GM18868 (cell line): ENCODE results near the gene FGFBP1.
"Not testable (repeated sequence)": the region's sequence is repeated elsewhere in the genome, so short reads cannot be mapped to it uniquely, and the experiment has no call there.

Experiments
- ATAC-seq: cut with Tn5 transposase; IDR thresholded peaks from one replicate; pipeline ENCODE4 v1.9.1; 2021; ENCODE audit warnings: mild to moderate bottlenecking, moderate library complexity; ENCODE audit not compliant: unreplicated experiment

FGFBP1 gene

GRCh38 chr4:15947684-15948083 is 9.1 kb upstream of the FGFBP1 start:
- no peak for ATAC-seq

DNA sequence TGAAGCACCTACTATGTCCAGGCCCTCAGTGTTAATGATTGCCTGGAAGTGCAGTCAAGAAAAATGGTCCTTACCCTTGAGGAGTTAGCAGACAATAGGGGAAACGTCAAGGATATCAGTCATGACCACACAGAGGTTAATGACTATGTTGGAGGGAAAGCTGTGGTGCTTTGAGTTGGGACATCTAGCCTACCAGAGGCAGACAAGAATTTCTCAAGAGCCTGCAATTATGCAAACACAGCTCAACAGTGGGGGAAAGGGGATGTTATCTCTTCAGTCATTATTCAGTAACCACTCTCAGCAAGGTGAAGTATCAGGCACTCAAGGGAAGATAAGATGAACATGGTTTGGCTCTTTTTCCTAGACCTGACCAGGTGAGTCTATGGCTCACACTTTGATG is 7.0 kb upstream of the FGFBP1 start:
- ATAC-seq: no peak

DNA sequence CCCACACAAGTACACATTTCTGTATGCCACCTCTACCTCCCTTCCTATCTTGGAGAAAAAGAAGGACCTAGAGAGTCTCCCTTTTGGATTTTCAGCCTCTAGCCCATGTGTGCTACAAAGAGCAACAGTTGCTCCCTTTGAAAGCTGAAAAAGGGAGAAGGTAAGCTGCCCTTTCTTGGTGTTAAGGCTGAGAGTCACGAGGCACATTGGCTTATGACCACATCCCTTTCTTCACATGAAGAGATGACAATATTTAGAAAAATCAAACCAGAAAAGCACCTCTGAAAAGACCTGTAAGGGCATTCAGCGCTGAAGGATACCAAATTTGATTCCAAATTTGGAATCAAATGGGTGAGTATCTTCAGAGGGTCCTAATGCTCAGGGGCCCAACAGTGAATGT is 6.4 kb upstream of the FGFBP1 start:
- ATAC-seq: no peak

DNA sequence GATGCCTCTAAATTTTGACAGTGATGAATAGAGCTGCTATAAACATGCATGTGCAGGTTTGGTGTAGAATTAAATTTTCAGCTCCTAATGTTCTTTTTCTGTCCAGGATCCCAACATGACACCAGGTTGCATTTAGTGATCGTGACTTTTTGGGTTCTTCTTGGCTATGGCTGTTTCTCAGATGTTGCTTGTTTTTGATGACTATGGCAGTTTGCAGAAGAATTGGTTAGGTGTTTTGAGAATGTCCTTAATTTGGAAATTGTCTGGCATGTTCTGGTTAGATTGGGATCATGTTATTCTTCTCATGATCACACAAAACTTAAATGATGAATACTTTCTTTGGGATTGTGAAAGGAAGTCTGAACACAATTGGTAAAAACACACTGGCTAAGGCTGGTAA is 3.7 kb upstream of the FGFBP1 start:
- ATAC-seq: no peak

DNA sequence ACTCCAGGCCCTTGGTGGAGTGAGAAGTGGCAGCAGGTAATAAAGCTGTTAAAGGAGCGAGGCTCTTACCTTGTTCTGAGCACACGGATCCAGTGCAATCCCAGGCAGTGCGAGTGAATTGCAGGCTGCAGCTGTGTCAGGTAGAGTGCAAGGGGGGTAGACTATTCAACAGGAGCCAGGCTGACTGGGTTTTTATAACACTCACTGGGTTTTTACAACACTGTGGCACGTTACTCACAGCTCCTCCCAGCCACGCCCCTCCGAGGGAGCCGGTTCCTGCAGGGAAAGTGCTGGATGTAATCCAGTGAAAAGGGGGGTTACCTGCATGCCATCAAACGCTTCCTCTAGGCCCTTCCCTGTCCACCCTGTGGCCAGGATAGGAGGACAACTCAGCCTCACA is 358 bp downstream of the FGFBP1 start:
- no peak for ATAC-seq

DNA sequence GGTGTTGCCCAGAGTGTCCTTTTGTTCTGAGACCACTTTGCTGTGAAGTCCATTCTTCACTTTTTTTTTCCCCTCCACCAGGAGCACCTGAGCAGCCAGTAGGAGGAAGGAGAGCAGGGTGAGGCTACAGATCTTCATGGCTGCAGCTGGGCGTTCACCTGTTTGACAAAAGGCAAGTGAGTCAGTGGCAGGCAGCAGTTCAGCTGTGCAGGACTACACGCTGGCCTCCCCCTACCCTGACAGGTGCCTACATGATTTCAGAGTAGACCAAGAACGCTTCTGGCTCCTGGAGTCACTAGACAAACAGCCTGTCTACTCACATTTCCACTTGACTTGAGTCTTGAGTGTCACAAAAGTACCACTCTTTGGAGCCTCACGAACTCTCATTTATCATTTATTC is 2.0 kb downstream of the FGFBP1 start:
- no peak for ATAC-seq

- no peak for ATAC-seq
Measured at GRCh38 chr4:15935504-15936402, 2.8 kb downstream of the FGFBP1 start.

DNA sequence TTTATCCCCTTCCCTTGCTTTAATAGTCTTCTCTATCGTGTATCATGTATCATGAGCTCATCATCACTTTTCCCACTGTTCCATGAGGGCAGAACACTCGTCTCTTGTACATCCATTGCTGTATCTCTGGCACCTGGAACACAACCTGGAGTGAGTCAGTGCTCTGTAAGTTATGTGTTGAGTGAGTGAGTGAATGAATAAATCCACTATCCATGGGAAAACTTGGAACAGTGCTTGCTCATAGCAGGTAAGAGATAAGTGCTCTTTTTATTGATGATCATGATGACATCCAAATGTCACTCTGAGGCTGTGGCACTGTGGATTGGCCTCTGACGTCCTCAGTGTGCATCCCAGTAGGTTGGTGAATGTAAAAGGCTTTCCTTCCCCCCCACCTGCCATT is 4.3 kb downstream of the FGFBP1 start:
- no peak for ATAC-seq

DNA sequence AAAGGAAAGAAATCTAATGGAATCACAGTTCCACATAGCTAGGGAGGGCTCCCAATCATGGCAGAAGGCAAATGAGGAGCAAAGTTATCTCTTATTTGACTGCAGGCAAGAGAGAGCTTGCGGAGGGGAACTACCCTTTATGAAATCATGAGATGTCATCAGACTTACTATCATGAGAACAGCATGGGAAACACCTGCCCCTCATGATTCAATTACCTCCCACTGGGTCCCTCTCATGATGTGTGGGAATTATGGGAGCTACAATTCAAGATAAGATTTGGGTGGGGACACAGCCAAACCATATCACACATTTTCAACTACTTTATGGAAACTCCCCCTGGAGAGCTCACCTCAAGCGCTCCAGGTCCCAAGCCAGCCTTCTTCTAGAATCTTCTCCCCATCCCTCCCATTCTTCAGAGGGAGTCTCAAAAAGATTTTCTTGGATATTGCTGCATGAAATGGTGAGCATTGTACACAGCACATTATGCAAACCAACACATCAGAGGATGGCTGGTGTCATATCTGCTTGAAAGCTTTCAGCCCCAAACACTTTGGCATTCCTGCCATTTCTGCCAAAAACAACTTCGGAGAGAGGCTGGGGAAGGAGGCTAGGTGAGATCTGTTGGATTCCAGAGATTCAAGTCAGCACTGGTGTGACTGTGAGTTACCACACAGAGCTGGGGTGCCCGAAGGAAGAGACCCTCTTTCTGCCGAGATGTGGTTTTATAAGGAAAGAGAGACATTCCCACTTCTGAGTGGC is 6.9 kb downstream of the FGFBP1 start:
- ATAC-seq: no peak

- ATAC-seq: peak; percentile 63
Measured at GRCh38 chr4:15930314-15930713, 8.2 kb downstream of the FGFBP1 start.

DNA sequence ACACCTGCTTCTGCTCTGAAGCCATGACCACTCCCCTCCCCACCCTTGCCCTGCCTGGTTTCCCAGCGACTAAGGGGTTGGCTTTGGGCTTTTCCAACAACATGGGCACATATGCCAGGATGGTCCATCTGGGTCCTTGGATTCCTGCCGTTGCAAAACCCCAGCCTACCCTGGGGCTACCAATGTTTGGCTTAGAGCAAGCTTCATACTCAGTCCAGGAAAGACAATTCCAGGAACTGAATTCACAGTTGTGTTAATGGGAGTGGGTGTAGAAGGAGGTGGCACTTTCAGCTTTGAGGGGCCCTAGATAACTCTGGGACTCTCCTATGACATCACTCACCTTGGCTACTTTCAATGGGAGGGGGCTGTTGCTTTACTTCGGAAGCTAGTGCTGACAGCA is 9.0 kb downstream of the FGFBP1 start:
- no peak for ATAC-seq

DNA sequence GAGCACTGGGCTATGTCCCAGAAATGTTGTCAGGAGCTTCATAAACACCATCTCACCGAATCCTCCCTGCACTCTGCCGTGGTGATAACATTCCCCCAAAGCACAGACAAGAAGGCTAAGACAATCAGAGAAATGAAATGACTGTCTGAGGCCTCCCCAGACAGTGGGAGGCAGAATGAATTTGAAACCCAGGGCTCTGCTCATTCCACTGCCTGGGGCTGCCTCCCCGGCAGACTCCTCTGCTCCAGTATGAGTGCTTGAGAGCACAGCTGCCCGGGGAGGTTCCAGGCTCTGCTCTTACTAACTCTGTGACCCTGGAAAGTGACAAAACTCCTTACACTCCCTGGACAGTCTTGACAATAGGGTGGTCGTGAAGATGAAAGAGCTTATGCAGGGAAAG is 9.7 kb downstream of the FGFBP1 start:
- ATAC-seq: no peak

- no peak for ATAC-seq
Measured at GRCh38 chr4:15926486-15926885, 12.1 kb downstream of the FGFBP1 start.

GRCh38 chr4:15925830-15926229 is 12.7 kb downstream of the FGFBP1 start:
- no peak for ATAC-seq

DNA sequence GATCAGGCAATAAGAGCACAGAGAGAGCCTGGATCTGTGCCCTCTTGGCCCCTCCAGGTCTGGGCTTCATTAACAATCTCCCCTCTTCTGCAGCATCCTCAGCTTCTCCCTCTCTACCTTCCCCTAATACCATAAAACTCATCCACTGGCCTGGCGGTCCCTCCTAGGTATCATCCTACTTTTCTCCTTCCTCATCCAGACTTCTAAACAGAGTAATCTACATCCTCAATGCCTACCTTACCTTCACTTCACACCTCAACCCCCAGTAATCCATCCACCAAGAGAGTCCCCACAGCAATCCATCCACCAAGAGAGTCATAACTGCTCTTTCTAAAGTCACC is 17.0 kb downstream of the FGFBP1 start:
- ATAC-seq: no peak

DNA sequence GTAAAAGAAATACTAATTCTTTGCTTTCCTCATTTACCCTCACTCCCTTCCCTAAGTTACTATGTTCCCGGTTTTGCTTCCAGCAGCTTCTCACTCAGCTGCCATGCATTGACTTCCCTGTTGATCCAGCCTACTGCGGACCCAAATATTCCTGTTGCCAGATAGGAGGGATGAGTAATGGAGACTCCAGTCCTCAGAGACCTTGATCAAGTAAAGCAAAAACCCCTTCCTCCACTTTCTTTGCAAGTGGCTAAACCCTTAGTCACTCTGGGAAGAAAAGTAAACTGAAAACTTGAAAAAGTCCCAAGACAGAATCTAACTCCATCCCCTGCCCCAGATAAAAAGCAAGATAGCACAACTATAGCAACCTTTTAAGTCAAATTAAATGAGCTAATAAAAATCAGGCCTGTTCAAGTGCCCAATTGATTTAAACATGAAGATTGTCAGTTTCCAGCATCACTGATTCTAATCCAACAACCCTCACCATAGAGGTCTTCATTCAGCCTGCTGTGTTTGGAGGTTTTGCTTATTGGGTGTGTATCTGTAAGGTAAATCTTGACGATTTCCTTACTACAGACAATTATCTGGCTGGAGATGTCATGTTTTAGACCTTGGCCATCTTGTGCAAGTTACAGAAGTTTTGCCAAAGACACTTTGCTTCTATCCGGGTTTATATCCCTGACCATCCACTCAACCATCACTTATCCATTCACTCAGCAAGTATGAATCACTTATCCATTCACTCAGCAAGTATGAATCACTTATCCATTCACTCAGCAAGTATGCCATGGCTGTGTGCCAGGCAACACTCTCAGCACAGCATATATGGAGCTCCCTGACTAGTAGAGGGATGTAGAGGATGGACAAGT is 17.6 kb downstream of the FGFBP1 start:
- ATAC-seq: no peak

- ATAC-seq: no peak
Measured at GRCh38 chr4:15918484-15919129, 19.9 kb downstream of the FGFBP1 start.

DNA sequence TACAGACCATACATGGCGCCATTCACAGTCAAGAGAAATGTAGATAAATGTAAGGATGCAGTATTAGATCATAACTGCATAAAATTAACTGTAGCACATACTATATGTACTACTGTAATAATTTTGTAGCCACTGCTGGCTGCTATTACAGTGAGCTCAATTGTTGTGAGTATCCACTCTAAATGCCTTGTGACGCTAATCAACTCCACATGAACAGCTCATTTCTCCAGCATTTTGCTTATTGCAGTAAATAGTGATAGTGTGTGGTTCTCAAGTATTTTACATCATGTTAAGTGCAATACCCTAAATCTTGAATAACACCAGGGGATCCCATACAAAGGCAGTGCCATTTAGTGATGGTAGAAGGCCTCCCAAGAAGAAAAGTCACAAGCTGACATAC is 21.2 kb downstream of the FGFBP1 start:
- no peak for ATAC-seq

- ATAC-seq: not testable (repeated sequence)
Measured at GRCh38 chr4:15916358-15916757, 22.2 kb downstream of the FGFBP1 start.

DNA sequence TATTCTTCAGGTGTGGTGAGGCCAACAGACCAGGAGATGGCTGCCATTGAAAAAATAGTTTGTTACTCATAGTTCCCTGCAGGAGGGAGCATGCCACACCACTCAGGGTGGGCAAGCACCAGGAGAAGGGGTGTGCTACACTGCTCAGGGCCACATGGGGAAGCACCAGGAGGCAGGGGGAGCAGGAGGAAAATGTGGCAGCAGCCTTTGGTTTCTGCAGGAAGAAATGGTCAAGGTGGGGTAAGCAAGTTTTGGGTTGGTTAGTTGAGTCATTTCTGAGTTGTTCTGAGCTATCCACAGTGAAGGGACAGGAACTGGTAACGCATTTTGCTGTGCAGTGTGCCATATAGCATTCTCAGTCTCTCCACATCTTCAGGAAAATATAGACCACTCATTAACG is 23.8 kb downstream of the FGFBP1 start:
- ATAC-seq: no peak

- no peak for ATAC-seq
Measured at GRCh38 chr4:15914291-15914690, 24.2 kb downstream of the FGFBP1 start.
